Brain microvascular endothelial cell (primary cell): ENCODE data around the gene PEX7.
"Not testable (repeated sequence)": the region's sequence is repeated elsewhere in the genome, so short reads cannot be mapped to it uniquely, and the experiment has no call there.

Experiments used
- DNase-seq: peaks from one replicate; pipeline ENCODE4 v3.0.0-alpha.2; 2020
- H3K27ac ChIP-seq: fragments of 250-450 bp; sonication (Bioruptor Pico); 2 replicates; pipeline ENCODE4 v1.5.1; 2020; ENCODE audit warnings: mild to moderate bottlenecking, moderate library complexity
- H3K27me3 ChIP-seq: fragments of 250-450 bp; sonication (Bioruptor Pico); replicated peaks from 2 replicates; pipeline ENCODE4 v1.5.1; 2020; ENCODE audit warnings: mild to moderate bottlenecking
- H3K36me3 ChIP-seq: fragments of 250-450 bp; sonication (Bioruptor Pico); replicated peaks from 2 replicates; pipeline ENCODE4 v1.5.1; 2020; ENCODE audit warnings: mild to moderate bottlenecking
- H3K4me3 ChIP-seq: 2 replicates; pipeline ENCODE4 v1.5.1; 2011; ENCODE audit warnings: low read depth, mild to moderate bottlenecking, control low read depth, low read length, moderate library complexity
- CTCF ChIP-seq: IDR thresholded peaks from 2 replicates; pipeline ENCODE4 v1.5.1; 2011; ENCODE audit warnings: low read depth, mild to moderate bottlenecking, moderate library complexity, low read length, control low read depth, inconsistent platforms; ENCODE audit errors: missing control alignments
- in situ Hi-C: cut with HindIII; loops from 2 replicates; pipeline ENCODE4 v1.10.0; 2017; ENCODE audit warnings: low sequenced_read_pairs, low pct_ligation_motif_present

Gene PEX7

GRCh38 chr6:136890986-136891385, 68.6 kb downstream of the PEX7 start:
- in situ Hi-C loops = no loop called here
- H3K36me3 ChIP-seq = no peaks in the 10 kb centered on the region
- DNase-seq = no peak
- no peak overlapping the region for H3K4me3 ChIP-seq
- H3K27me3 ChIP-seq = no peaks in the 10 kb centered on the region
- no peak overlapping the region for H3K27ac ChIP-seq
- TF ChIP-seq CTCF = no peak

DNA sequence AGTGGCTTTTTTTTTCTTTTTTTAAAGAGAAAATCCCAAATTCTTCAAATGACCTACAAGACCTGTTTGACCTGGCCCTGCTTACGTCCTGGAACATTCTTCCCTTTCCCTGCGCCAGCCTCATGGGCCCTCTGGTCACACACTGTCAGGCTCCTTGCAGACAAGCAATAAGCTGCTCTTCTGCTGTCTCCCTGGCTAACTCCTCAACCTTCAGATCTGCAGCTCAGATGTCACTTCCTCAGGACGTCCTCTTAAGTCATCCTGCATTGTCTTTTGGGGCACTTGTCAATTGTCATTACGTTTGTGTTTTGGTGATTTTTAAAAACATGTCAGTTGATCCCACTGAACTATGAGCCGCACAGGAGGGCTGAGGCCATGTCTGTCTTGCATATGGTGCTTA, 70.8 kb downstream of the PEX7 start:
- H3K4me3 ChIP-seq = no peak overlapping the region
- H3K27me3 ChIP-seq = no peaks in the 10 kb centered on the region
- no peak for DNase-seq
- H3K27ac ChIP-seq = no peak overlapping the region
- no peaks in the 10 kb centered on the region for H3K36me3 ChIP-seq
- no peak for TF ChIP-seq CTCF
- in situ Hi-C loops = no loop called here

- DNase-seq = no peak
- Histone ChIP-seq H3K36me3 (no peaks in the 10 kb centered on the region), H3K27ac (no peak overlapping the region), H3K4me3 (no peak overlapping the region), H3K27me3 (no peaks in the 10 kb centered on the region)
- TF ChIP-seq CTCF = no peak
- in situ Hi-C loops = no loop called here
Observed at GRCh38 chr6:136895901-136896300, 73.5 kb downstream of the PEX7 start.

GRCh38 chr6:136897071-136897470, 74.7 kb downstream of the PEX7 start:
- DNase-seq = no peak
- TF ChIP-seq CTCF = no peak

GRCh38 chr6:136901212-136901784, 78.9 kb downstream of the PEX7 start:
- no peak overlapping the region for H3K27ac ChIP-seq
- in situ Hi-C loops = no loop called here
- no peak for TF ChIP-seq CTCF
- H3K36me3 ChIP-seq = no peaks in the 10 kb centered on the region
- H3K27me3 ChIP-seq = no peaks in the 10 kb centered on the region
- no peak for DNase-seq
- no peak overlapping the region for H3K4me3 ChIP-seq

More at GRCh38 chr6:136897071-136897470, 74.7 kb downstream of the PEX7 start:
- Histone ChIP-seq H3K27me3 (no peaks in the 10 kb centered on the region), H3K27ac (no peak overlapping the region), H3K36me3 (no peaks in the 10 kb centered on the region), H3K4me3 (no peak overlapping the region)
- in situ Hi-C loops = no loop called here

DNA sequence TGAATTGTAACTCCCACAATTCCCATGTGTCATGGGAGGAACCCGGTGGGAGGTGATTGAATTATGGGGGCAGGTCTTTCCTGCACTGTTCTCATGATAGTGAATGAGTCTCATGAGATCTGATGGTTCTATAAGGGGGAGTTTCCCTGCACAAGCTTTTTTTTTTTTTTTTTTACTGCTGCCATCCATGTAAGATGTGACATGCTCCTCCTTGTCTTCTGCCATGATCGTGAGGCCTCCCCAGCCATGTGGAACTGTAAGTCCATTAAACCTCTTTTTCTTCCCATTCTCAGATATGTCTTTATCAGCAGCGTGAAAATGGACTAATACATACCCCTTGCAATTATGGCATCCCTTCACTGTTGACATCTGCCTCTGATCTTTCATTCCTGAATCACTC, 82.1 kb downstream of the PEX7 start:
- H3K4me3 ChIP-seq, H3K36me3 ChIP-seq, H3K27me3 ChIP-seq, DNase-seq, in situ Hi-C loops, H3K27ac ChIP-seq: not testable (repeated sequence)
